DMS53 (cell line): Measurements from ENCODE around the gene ARHGAP19.
"Not testable (repeated sequence)": the region's sequence is repeated elsewhere in the genome, so short reads cannot be mapped to it uniquely, and the experiment has no call there.

Source experiments
- DNase-seq: peaks from one replicate; lab custom pipeline; 2025; lab: John Stamatoyannopoulos, UW

Gene ARHGAP19

DNA sequence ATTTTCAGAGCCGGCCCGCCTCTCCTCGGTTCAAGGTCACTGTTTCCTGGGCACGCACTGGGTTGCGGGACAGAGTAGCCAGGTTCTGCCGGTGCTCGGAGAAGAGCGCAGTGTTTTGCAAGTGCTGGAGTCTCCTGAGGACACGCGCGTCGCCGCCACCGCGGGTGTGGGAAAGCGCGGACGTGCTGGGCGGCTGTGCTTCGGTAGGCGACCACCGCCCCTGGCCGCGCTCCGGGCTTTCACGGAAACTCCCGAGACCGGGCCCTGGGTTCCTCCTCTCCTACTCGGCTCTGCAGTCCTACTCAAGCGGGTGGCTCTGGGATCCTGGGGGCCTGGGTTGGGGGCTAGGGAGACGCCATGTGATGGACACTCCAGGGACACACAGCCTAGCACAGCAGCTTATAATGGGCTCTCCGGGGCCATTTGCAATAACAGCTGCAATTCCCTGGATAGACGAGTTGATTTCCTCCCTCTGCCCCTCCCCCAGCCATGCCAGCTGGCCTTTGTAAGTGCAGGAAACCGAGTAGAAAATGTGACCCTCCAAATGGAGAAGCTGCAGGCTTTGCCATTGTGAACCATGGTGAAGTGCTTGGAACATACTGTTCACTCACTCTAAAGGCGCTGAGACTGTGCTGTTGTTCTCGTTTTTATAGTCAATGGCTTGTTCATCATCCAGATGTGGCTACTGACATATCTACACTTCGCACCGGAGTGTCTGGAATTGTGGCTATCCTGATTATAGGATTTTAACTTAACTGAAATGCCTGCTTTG is 28.8 kb upstream of the ARHGAP19 start:
- DNase-seq, result peak; percentile 79

DNA sequence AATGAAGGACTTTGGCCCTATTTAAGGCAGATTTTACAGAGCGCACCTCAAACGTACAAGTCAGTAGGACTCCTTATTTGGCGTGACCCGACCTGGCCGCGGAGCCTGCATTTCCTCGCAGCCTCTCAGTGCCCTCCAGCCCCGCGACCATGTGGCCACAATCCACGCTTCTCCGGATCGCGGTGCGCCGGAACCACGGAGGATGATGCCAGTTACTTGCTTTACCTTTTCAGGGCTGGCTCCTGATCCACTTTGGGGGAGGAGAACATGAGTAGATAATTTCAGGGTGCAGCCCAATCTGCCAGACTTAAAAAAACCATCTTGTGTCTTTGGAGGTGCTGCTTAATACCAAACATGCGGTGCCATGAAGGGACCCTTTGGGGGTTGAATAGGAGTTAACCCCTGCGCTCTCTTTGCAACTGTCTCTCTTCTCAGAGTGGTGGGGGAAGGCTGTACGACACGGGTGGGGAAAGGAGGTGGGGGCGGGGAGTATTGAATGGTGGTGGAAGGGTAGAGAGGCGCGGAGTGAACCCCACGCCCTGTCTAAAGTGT is 28.1 kb upstream of the ARHGAP19 start:
- DNase-seq, result peak; percentile 78

DNA sequence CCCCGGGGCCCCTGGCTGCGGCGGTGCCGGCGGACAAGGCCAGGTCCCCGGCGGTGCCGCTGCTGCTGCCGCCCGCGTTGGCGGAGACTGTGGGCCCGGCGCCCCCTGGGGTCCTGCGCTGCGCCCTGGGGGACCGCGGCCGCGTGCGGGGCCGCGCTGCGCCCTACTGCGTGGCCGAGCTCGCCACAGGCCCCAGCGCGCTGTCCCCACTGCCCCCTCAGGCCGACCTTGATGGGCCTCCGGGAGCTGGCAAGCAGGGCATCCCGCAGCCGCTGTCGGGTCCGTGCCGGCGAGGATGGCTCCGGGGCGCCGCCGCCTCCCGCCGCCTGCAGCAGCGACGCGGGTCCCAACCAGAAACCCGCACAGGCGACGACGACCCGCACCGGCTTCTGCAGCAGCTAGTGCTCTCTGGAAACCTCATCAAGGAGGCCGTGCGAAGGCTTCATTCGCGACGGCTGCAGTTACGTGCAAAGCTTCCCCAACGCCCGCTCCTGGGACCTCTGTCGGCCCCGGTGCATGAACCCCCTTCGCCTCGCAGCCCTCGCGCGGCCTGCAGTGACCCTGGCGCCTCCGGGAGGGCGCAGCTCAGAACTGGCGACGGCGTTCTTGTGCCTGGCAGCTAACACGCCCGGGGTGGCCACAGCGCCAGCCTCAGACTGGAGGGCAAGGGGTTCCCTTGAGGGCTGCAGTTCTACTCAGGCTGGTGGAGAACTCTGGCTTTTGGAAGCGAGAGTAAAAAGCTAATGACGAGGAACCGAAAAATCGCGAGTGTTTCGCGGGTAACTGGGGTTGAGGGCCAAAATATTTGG is 27.4 kb upstream of the ARHGAP19 start:
- DNase-seq, result peak; percentile 85

DNA sequence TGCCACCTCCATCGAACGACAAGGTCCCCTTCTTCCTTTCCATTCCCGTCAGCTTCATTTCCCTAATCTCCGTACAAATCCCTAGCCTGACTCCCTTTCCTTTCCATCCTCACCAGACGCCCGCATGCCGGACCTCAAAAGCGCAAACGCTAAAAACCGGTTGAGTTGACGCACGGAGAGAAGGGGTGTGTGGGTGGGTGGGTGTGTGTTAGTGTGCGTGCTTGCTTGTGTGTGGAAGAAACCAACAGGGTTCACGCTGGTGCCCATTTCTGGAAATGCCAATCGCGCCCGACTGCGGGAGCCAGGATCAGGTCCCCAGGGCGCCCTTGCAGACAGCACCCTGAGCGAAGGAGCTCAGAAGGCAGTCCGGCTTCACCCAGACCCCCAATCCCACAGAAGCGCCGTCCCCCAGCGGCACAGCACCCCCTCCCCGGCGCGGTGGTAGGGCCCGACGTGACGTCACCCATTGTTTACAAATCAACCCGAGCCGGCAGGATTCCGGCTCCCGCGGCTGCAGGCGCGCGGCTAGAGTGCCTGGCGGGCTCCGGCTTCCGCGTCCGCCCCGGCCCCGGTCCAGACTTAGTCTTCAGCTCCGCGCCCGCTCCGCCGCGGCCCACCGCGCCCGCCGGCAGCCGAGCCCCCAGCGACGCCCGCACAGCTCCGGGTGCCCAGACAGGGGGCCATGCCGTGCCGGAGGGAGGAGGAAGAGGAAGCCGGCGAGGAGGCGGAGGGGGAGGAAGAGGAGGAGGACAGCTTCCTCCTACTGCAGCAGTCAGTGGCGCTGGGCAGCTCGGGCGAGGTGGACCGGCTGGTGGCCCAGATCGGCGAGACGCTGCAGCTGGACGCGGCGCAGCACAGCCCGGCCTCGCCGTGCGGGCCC is 26.6 kb upstream of the ARHGAP19 start, which contains the start of gene FRAT1:
Gene FRAT1 (plus strand): TSS at position 500 of the 880 bp plus-strand sequence. CDS start 183 bp downstream, at position 683.
- DNase-seq, result peak; percentile 95

DNA sequence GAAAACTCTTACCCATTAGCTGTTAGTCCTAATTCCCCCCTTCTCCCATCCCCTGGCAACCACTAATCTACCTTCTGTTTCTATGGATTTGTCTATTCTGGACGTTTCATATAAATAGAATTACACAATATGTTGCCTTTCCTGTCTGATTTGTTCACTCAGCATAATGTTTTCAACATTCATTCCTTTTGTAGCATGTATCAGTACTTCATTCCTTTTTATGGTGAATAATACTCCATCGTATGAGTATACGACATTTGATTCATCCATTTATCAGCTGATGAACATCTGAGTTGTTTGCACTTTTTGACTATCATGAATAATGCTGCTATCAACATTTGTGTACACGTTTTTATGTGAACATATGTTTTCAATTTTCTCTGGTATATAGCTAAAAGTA is 22.2 kb upstream of the ARHGAP19 start:
- DNase-seq, result no peak

DNA sequence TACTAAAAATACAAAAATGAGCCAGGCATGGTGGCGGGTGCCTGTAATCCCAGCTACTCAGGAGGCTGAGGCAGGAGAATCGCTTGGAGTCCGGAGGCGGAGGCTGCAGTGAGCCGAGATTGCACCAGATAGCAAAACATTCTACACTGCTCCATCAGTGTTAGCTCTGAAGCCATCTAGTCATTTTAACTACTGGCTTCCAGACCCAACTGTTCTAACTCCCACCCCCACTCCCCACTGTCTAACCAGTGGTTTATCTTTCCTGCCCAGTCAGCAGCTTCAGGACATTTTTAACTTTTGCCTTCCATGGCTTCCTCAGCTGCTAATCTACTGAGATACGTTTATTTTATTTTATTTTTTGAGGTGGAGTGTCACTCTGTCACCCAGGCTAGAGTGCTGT is 20.5 kb upstream of the ARHGAP19 start:
- DNase-seq, result no peak

DNA sequence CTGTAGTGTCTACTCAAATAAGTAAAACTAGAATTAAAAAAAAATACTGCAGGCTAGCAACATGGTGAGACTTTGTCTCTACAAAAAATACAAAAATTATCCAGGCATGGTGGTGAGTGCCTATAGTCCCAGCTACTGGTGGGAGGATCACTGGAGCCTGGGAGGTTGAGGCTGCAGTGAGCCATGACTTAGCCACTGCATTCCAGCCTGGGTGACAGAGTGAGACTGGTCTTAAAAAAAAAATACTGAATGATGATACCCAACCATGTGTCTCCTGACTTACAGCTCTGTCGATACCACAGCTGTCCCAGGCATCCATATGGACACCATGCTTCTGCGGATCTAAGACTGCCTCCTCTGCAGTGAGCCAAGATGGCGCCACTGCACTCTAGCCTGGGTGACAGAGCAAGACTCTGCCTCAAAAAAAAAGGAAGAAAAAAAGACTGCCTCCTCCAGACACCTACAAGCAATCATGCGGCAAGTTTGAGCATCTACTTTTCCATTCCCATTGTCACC is 18.7 kb upstream of the ARHGAP19 start:
- DNase-seq, result no peak

DNA sequence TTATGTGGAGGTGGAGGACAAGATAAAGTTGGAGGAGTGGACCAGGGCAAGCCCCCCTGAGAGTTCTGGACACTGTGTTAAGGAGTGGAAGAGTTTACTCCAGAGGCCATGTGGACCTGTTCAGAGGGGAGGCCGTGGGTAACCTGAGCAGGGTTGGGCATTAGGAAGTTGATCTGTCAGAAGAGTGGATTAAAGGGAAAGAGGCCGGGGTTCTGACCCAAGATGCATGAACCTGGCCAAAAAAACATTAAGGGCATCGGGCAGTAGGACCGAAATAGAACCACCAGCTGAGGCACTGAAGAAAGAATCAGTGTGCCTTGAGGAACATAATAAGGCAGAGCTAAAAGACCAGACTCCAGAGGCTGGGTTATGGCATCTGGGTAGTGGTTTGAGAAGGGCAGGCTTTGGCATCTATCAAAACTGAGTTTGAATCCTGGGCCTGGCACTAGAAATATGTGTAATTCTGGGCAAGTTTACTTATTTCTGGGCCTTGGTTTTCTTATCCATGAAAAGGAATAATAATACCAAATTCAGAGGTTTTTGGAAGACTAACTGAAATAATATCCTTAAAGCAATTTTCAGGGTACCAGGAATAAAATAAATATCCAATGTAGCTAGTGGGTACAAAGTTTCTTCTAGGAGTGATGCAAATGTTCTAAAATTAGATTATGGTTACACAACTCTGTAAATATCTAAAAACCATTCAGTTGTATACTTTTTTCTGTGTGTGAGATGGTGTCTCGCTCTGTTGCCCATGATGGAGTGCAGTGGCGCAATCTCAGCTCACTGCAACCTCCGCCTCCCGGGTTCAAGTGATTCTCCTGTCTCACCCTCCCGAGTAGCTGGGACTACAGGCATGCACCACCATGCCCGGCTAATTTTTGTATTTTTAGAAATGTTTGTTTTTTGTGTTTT is 15.7 kb upstream of the ARHGAP19 start:
- DNase-seq, result no peak

DNA sequence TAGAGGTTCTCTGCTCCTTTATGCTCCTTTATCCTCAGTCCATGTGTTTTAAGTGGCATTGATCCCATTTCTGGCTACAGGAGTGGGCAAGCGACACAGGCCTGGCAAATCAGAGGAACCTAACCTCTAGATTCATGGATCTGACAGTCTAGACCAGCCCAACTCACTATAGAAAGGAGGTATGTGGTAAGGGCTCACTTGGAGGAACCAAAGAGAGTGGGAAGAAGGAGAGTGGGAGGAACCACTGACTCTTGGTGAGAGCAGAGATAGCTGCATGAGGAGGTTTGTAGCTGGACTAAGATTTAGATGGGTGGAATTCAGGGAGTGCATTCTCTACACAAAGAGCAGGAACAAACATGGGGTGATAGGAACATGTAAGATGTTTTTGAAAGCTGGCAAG is 15.0 kb upstream of the ARHGAP19 start:
- DNase-seq, result no peak

DNA sequence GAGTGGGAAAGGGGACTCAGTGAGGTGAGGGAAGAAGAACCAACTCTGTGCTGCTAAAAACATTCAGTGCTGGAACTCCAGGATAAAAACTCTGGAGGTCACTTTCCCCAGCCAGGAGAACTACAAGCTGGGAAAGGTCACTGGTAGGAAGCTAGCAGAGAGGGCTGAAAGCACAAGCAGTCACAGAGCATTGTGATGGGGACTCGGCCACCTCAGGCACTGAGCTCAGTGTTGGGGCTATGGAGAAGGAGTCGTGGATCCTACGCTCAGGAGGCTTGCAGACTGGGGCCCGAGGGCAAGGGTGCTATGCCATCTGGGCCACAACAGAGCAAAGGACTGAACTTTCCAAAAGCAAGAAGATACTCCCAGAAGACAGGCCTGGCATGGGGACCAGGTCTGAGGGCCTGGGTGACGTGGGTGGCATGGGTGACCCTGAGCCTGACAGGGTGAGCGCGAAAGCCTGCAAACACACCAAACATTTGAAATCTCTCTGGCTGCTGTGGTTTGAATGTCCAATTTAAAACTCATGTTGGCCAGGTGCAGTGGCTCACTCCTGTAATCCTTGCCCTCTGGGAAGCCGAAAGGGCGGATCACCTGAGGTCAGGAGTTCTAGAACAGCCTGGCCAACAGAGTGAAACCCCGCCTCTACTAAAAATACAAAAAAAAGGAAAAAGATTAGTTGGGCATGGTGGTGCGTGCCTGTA is 9.8 kb upstream of the ARHGAP19 start:
- no peak for DNase-seq

DNA sequence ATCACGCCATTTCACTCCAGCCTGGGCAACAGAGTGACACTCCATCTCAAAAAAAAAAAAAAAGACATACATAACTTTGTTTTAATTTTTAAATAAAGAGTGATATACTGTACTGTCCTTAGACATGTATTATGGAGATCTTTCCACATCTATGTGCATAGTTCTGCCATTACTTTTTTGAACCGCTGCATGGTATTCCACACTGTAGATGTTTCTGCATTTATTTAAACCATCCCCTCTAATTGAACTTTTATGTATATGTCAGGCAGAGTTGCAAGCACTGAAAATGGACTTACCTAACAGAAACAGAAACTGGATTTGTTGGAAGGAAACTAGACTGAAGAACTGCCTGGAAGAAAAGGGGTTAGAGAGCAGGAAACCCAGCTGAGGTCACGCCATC is 8.5 kb upstream of the ARHGAP19 start:
- DNase-seq, result no peak

DNA sequence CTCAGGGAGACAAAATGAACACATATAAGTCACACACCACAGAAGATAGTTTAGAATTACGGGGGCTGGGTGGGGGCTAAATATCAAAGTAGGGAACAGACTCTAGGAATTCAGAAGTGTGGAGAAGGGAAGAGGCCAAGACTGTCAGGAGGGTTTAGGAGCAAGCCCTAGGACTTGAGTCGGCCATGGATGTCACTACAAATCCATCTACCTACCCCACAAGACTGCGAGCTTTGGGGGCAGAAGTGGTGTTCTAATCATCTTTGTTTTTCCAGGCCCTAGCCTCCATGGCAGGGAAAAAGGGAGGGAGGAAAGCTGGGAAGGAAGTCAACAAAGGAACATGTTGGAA is 5.8 kb upstream of the ARHGAP19 start:
- no peak for DNase-seq

DNA sequence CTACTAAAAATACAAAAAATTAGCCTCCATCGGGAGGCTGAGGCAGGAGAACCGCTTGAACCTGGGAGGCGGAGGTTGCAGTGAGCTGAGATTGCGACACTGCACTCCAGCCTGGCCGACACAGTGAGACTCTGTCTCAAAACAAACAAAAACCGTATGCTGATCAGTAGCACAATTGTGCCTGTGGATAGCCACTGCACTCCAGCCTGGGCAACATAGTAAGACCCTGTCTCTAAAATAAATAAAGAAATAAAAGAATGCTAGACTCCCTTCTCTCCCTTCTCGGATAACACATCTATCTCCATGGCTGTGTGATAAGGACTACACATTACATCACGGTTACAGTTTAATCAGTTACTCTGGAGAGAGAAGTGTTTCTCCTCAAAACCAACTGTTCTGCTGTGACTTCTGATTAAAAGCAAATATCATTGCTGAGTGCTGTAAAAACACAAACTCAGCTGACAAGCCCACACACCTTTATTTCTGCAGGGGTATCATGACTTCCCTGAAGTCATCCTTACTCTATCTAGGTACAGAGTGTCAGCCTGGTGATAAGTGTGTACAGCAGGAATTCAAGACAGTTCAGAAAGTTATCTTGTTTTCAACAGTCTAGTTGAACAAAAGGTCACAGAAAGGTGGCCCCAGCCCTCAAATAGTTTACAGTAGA is 5.3 kb upstream of the ARHGAP19 start:
- DNase-seq, result peak; percentile 21

DNA sequence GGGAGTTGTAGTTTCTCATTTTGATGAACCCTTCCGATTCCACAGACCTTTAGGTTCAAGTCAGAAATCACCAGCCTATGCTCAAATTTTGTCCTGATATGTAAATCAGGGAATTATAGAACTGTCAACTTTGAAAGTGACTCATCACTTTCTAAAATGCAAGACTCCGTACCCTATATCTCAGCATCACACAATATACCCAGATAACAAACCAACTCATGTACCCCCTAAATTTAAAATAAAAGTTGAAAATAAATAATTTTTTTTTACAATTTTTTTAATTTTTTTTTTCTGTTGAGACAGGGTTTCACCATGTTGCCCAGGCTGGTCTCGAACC is 393 bp upstream of the ARHGAP19 start:
- DNase-seq, result no peak

DNA sequence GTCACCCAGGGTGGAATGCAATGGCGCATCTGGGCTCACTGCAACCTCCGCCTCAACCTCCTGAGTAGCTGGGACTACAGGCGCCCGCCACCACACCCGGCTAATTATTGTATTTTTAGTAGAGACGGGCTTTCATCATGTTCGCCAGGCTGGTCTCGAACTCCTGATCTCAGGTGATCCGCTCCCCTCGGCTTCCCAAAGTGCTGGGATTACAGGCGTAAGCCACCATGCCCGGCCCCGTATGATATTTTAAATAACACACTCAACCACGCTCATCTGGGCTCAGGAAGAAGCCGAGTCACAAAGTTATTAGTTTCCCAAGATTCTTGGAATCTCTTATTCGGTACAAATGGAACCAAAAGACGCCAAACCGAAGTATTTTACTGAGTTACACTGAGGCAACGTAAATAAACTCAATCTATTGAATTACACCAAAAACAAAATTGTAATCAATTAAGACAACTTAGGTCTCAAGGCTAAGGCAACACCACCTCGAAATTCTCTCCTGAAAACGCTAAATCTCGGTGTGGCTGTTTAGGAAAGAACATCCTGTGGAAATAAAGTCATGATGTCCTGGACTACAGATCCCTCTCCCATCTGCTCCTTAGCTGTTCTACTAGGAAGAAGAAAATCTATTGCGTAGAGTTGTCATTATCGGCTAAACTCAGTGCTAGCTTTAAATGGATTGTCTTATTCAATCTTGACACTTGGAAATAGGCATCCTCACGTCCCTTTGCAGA is 910 bp downstream of the ARHGAP19 start:
- DNase-seq, result peak; percentile 36

DNA sequence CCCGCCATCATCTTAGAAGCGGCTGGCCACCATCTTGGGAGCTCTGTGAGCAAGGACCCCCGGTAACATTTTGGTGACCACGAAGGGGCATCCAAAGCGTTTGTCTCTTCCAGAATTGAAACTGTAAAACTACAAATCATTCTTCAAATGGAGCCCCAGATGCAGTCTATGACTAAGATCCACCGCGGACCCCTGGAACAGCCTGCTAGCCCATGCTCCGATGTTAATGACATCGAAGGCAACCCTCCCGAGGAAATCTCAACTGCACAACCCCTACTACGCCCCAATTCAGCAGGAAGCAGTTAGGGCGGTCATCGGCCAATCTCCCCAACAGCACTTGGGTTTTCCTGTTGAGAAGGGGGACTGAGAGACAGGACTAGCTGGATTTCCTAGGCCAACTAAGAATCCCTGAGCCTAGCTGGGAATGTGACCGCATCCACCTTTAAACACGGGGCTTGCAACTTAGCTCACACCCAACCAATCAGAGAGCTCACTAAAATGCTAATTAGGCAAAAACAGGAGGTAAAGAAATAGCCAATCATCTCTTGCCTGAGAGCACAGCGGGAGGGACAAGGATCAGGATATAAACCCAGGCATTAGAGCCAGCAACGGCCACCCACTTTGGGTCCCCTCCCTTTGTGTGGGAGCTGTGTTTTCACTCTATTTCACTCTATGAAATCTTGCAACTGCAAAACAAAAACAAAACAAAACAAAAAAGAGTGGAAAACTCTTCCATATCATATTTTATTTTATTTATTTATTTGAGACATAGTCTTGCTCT is 1.7 kb downstream of the ARHGAP19 start:
- not testable (repeated sequence) for DNase-seq

DNA sequence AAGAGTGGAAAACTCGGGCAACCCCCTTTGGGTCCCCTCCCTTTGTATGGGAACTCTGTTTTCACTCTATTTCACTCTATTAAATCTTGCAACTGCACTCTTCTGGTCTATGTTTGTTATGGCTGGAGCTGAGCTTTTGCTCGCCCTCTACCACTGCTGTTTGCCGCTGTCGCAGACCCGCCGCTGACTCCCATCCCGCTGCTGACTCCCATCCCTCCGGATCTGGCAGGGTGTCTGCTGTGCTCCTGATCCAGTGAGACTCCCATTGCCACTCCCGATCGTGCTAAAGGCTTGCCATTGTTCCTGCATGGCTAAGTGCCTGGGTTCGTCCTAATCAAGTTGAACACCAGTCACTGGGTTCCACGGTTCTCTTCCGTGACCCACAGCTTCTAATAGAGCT is 2.4 kb downstream of the ARHGAP19 start:
- not testable (repeated sequence) for DNase-seq

DNA sequence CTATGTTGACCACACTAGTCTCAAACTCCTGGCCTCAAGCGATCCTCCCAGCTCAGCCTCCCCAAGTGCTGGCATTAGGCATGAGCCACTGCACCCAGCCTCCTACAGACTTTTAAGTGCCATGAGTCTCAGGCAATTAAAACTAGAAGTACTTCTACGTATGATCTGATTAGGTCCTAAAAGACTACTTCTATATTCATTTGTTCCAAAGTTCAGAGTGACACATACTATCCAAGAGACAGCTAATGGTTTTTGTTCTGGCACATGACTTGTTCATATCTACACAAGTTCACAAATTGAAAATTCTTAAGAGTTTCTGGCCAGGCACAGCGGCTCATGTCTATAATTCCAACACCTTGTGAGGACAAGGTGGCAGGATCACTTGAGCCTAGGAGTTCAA is 11.7 kb downstream of the ARHGAP19 start:
- no peak for DNase-seq
